Hair follicle dermal papilla cell (primary cell): ENCODE data around the gene EXO1. TPM values are rescaled to one million over a fixed set of nuclear protein-coding genes. Genes with fewer than 3 reads are reported as not detected.

Source experiments
- total RNA-seq: library from RNA; depleted of rRNA; stranded (reverse); fragments of >200 nt; gene quantifications from 2 replicates; pipeline ENCODE4 v1.2.3, GENCODE V29; 2012

EXO1 gene
- 1.7 and 3.2 TPM in 2 replicates for total RNA-seq

GRCh38 chr1:241847796-241848685 is at the start of gene EXO1:
Gene EXO1, plus strand, starts transcription at chr1:241848204. Its CDS starts 2,222 bp downstream, at chr1:241850426.

Other genes with a start within 250 kb of the EXO1 start
- gene CHML, start 207.8 kb upstream of the EXO1 start, total RNA-seq: 16.8 and 19.1 TPM in 2 replicates
- gene OPN3, start 207.8 kb upstream of the EXO1 start, total RNA-seq: 14.3 and 14.6 TPM in 2 replicates
- gene WDR64, start 195.9 kb upstream of the EXO1 start, total RNA-seq: under 0.01 TPM in 1 of 2 replicates, not detected in the other
- not detected in 2 replicates for gene BECN2, start 109.6 kb downstream of the EXO1 start, total RNA-seq
- 0.16 and 0.61 TPM in 2 replicates for gene MAP1LC3C, start 150.9 kb downstream of the EXO1 start, total RNA-seq